ENCODE data around the gene CAMTA1. TPM values are rescaled to one million over a fixed set of nuclear protein-coding genes. Genes with fewer than 3 reads are reported as not detected.

The CAMTA1 gene
- polyA plus RNA-seq, 1 experiment, result 23.1 TPM

GRCh38 chr1:7293702-7294629 is 508.7 kb downstream of the CAMTA1 start:
- Histone ChIP-seq H3K36me3 (ENCODE audit: control insufficient read depth, insufficient read depth, low read length) (no peaks in the 10 kb centered on the region), H3K27me3 (ENCODE audit: control insufficient read depth, insufficient read depth, low read length) (no peaks in the 10 kb centered on the region), H3K4me3 (ENCODE audit: low read depth, low read length) (no peak overlapping the region)
- TF ChIP-seq CTCF (IDR thresholded peaks at IDR 0.05; ENCODE audit: insufficient read depth, low read depth, low read length), result no peak
- ChIA-PET CTCF (interaction anchor here (0.8 kb wide), 1 partner anchor 25 kb away, joined by 3 read pairs; no protein-coding TSS in a partner anchor), POLR2A (no interaction called here)
- no peak for DNase-seq (ENCODE audit: low read depth)

DNA sequence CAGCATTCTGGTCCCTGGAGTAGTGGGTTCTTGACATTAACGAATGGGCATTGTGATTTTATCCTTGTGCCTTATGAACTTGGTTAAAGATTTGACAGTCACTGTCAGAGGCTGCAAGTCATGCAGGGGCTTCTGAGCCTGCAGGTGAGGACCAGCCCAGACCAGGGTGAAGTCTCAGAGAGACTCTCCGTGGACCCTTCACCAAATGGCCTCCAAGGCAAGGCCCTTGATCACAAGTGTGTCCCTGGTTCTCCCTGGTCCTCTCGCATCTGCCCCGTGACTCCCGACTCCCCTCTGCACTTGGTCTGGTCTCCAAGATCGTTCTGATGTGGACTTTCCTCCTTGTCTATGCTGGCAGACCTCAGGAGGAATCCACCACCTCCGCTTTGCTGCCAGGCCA is 509.4 kb downstream of the CAMTA1 start:
- no peak for TF ChIP-seq CTCF (IDR thresholded peaks at IDR 0.05; ENCODE audit: insufficient read depth, low read depth, low read length)
- no peak for DNase-seq (ENCODE audit: low read depth)
- no peaks in the 10 kb centered on the region for H3K27me3 ChIP-seq (ENCODE audit: control insufficient read depth, insufficient read depth, low read length)
- no peaks in the 10 kb centered on the region for H3K36me3 ChIP-seq (ENCODE audit: control insufficient read depth, insufficient read depth, low read length)
- CTCF ChIA-PET, result interaction anchor here (0.8 kb wide), 1 partner anchor 25 kb away, joined by 3 read pairs; no protein-coding TSS in a partner anchor
- POLR2A ChIA-PET, result no interaction called here
- no peak overlapping the region for H3K4me3 ChIP-seq (ENCODE audit: low read depth, low read length)

DNA sequence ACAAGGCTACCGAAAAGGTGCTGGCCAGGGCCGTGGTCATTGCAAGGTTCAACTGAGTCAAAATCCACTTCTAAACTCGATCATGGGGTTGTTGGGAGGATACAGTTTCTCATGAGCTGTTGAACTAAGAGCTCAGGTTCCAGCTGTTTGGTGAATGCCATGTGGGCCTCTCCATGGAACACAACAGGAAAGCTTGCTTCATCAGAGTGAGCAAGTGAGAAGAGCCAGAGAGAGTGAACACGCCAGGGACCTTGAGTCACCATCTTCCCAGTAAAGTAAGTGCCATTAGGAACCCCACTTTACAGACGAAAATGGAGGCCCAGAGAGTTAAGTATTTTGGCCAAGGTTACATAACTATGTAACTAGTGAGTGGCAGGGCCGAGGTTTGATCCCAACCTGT is 510.7 kb downstream of the CAMTA1 start:
- DNase-seq (ENCODE audit: low read depth), result no peak
- CTCF ChIA-PET, result no interaction called here
- H3K27me3 ChIP-seq (ENCODE audit: control insufficient read depth, insufficient read depth, low read length), result no peaks in the 10 kb centered on the region

GRCh38 chr1:7296968-7297367 is 511.7 kb downstream of the CAMTA1 start:
- DNase-seq (ENCODE audit: low read depth), result no peak
- Histone ChIP-seq H3K27me3 (ENCODE audit: control insufficient read depth, insufficient read depth, low read length) (no peaks in the 10 kb centered on the region), H3K36me3 (ENCODE audit: control insufficient read depth, insufficient read depth, low read length) (no peaks in the 10 kb centered on the region), H3K4me3 (ENCODE audit: low read depth, low read length) (no peak overlapping the region)
- CTCF ChIA-PET, result no interaction called here
- POLR2A ChIA-PET, result no interaction called here
- TF ChIP-seq CTCF (IDR thresholded peaks at IDR 0.05; ENCODE audit: insufficient read depth, low read depth, low read length), result no peak

More for the DNA sequence above, 510.7 kb downstream of the CAMTA1 start:
- POLR2A ChIA-PET, result no interaction called here
- no peaks in the 10 kb centered on the region for H3K36me3 ChIP-seq (ENCODE audit: control insufficient read depth, insufficient read depth, low read length)
- H3K4me3 ChIP-seq (ENCODE audit: low read depth, low read length), result no peak overlapping the region
- no peak for TF ChIP-seq CTCF (IDR thresholded peaks at IDR 0.05; ENCODE audit: insufficient read depth, low read depth, low read length)

- POLR2A ChIA-PET, result no interaction called here
- no peak overlapping the region for H3K4me3 ChIP-seq (ENCODE audit: low read depth, low read length)
Observed at GRCh38 chr1:7298145-7298544, 512.9 kb downstream of the CAMTA1 start.

More at GRCh38 chr1:7298145-7298544, 512.9 kb downstream of the CAMTA1 start:
- Histone ChIP-seq H3K36me3 (ENCODE audit: control insufficient read depth, insufficient read depth, low read length) (no peaks in the 10 kb centered on the region), H3K27me3 (ENCODE audit: control insufficient read depth, insufficient read depth, low read length) (no peaks in the 10 kb centered on the region)
- TF ChIP-seq CTCF (IDR thresholded peaks at IDR 0.05; ENCODE audit: insufficient read depth, low read depth, low read length), result no peak
- CTCF ChIA-PET, result interaction anchor here (0.6 to 1.2 kb wide), 3 partner anchors 13 to 1387 kb away, joined by 3 to 5 read pairs (median 4); no protein-coding TSS in a partner anchor
- DNase-seq (ENCODE audit: low read depth), result no peak
